NCI-H226 (cell line): Measurements from ENCODE around the gene GPR139.
A peak's percentile ranks its signal among the peaks of the same experiment; 100 is the strongest.

Source experiments
- DNase-seq: peaks from one replicate; pipeline ENCODE4 v3.0.0-alpha.2; 2015

GPR139 gene

GRCh38 chr16:20073203-20074098, at the start of gene GPR139:
TSS of gene GPR139 (minus strand) at chr16:20073890. CDS start at chr16:20073616, 274 bp downstream.
- no peak for DNase-seq

- no peak for DNase-seq
Observed at GRCh38 chr16:20122011-20122410, 48.3 kb upstream of the GPR139 start.

GRCh38 chr16:20114356-20114755, 40.7 kb upstream of the GPR139 start:
- DNase-seq: peak; percentile 10

GRCh38 chr16:20111143-20111542, 37.5 kb upstream of the GPR139 start:
- no peak for DNase-seq

GRCh38 chr16:20107083-20107482, 33.4 kb upstream of the GPR139 start:
- DNase-seq: no peak

GRCh38 chr16:20104563-20105183, 31.0 kb upstream of the GPR139 start:
- no peak for DNase-seq

GRCh38 chr16:20102521-20102920, 28.8 kb upstream of the GPR139 start:
- DNase-seq: no peak

- DNase-seq: no peak
Observed at GRCh38 chr16:20102021-20102420, 28.3 kb upstream of the GPR139 start.

GRCh38 chr16:20099375-20099774, 25.7 kb upstream of the GPR139 start:
- DNase-seq: no peak

- no peak for DNase-seq
Observed at GRCh38 chr16:20094157-20094556, 20.5 kb upstream of the GPR139 start.

GRCh38 chr16:20089246-20089965, 15.7 kb upstream of the GPR139 start:
- no peak for DNase-seq

- DNase-seq: no peak
Observed at GRCh38 chr16:20084624-20085226, 11.0 kb upstream of the GPR139 start.

GRCh38 chr16:20079106-20079505, 5.4 kb upstream of the GPR139 start:
- DNase-seq: no peak

GRCh38 chr16:20075243-20075642, 1.6 kb upstream of the GPR139 start:
- no peak for DNase-seq

- no peak for DNase-seq
Observed at GRCh38 chr16:20074099-20074991, 655 bp upstream of the GPR139 start.

GRCh38 chr16:20072874-20073202, 852 bp downstream of the GPR139 start:
- DNase-seq: no peak

GRCh38 chr16:20072146-20072873, 1.4 kb downstream of the GPR139 start:
- DNase-seq: no peak

- no peak for DNase-seq
Observed at GRCh38 chr16:20064931-20065330, 8.8 kb downstream of the GPR139 start.

- no peak for DNase-seq
Observed at GRCh38 chr16:20064520-20064919, 9.2 kb downstream of the GPR139 start.

- DNase-seq: no peak
Observed at GRCh38 chr16:20061132-20061531, 12.6 kb downstream of the GPR139 start.

- no peak for DNase-seq
Observed at GRCh38 chr16:20056436-20056835, 17.3 kb downstream of the GPR139 start.

- no peak for DNase-seq
Observed at GRCh38 chr16:20053336-20053735, 20.4 kb downstream of the GPR139 start.
